Motor neuron (in vitro differentiated cells): ENCODE results near the gene SLC12A7. TPM values are rescaled to one million over a fixed set of nuclear protein-coding genes. Genes with fewer than 3 reads are reported as not detected.

Experiments
- ATAC-seq, 8 experiments: fragments of 200-7000 bp; cut with Tn5 transposase; replicated peaks in 6 of 8; 2 replicates each; pipeline ENCODE4 v1.8.0; 2021; ENCODE audit warnings: mild to moderate bottlenecking in 8 of 8, moderate library complexity in 8 of 8
- H3K27ac ChIP-seq, 2 donors: fragments of 250-450 bp; sonication (Bioruptor Pico); 2 replicates each; pipeline ENCODE4 v1.9.0; 2021; ENCODE audit warnings: antibody characterized with exemption in 2 of 2, mild to moderate bottlenecking in 2 of 2, moderate library complexity in 1 of 2
- H3K4me1 ChIP-seq, 2 donors: fragments of 250-450 bp; sonication (Bioruptor Pico); replicated peaks in 1 of 2; 2 replicates each; pipeline ENCODE4 v1.6.1; 2021; ENCODE audit warnings: antibody characterized with exemption in 2 of 2, mild to moderate bottlenecking in 2 of 2, moderate library complexity in 1 of 2
- H3K4me3 ChIP-seq, 5 donors: fragments of 250-450 bp; sonication (Bioruptor Pico); 2 replicates each; pipeline ENCODE4 v1.9.0; 2021; ENCODE audit warnings: antibody characterized with exemption in 5 of 5, mild to moderate bottlenecking in 5 of 5, moderate library complexity in 4 of 5
- WGBS, 10 experiments: fragments of 450-650 bp; shearing (Covaris generic); methylation state at CpG; one replicate each; pipeline ENCODE4 v1.0.0; 2022; 5-methylcytosine and 5-hydroxymethylcytosine counted together
- in situ Hi-C, 9 experiments: fragments of 400-800 bp; cut with MboI; loops; one replicate each; pipeline ENCODE4 v1.15.0; 2021; ENCODE audit warnings: low sequenced_read_pairs in 9 of 9, low pct_unique_long_range_greater_than_20kb in 2 of 9; ENCODE audit not compliant: unreplicated experiment in 9 of 9
- total RNA-seq, 8 experiments: library from RNA; unstranded; fragments of 300-600 nt; gene quantifications; 2 replicates each; pipeline versions ENCODE4 v1.2.3 to v1.2.4, GENCODE V29; 2022

Gene SLC12A7
- total RNA-seq, 8 experiments from 2014 or later = 2.0 to 14.4 (median 6.7) TPM

GRCh38 chr5:1075555-1075881 lies 36.3 kb downstream of the SLC12A7 start:
- in situ Hi-C loops = no loop called here
- WGBS, 10 experiments = 93 to 100% (median 100%) methylated on average over 2 to 4 of the region's 10 CpGs; no CpG with 5 or more reads in 7 of the 10 experiments
- peak in 2 of 8 experiments; percentile 7 to 9 for ATAC-seq
- Histone ChIP-seq H3K4me1 (no peaks in the 10 kb centered on the region), H3K4me3 (no peak overlapping the region), H3K27ac (no peak overlapping the region)

- no peak overlapping the region for H3K4me3 ChIP-seq
- WGBS, 10 experiments = 95 to 96% methylated on average over 4 to 8 of the region's 40 CpGs; no CpG with 5 or more reads in 8 of the 10 experiments
- ATAC-seq = peak in 4 of 8 experiments; percentile 12 to 24 (median 18)
Measured at GRCh38 chr5:1074816-1075554, 36.9 kb downstream of the SLC12A7 start.

GRCh38 chr5:1074226-1074625 lies 37.6 kb downstream of the SLC12A7 start:
- in situ Hi-C loops = no loop called here
- Histone ChIP-seq H3K4me3 (no peak overlapping the region), H3K4me1 (no peaks in the 10 kb centered on the region), H3K27ac (no peak overlapping the region)
- WGBS, 10 experiments = 40 to 100% methylated on average over 1 to 3 of the region's 18 CpGs; no CpG with 5 or more reads in 8 of the 10 experiments
- ATAC-seq = peak in 2 of 8 experiments; percentile 3 to 7

More at GRCh38 chr5:1074816-1075554, 36.9 kb downstream of the SLC12A7 start:
- in situ Hi-C loops = no loop called here
- Histone ChIP-seq H3K27ac (no peak overlapping the region), H3K4me1 (no peaks in the 10 kb centered on the region)

- in situ Hi-C loops = no loop called here
- peak overlapping the region in 1 of 2 donors; percentile 27 for H3K27ac ChIP-seq
- peak in 2 of 8 experiments; percentile 11 to 27 for ATAC-seq
- no peak overlapping the region for H3K4me3 ChIP-seq
- H3K4me1 ChIP-seq = no peaks in the 10 kb centered on the region
- 0 to 60% methylated on average over 1 of the region's 46 CpGs; no CpG with 5 or more reads in 8 of the 10 experiments for WGBS, 10 experiments
Measured at GRCh38 chr5:1073239-1074102, 38.4 kb downstream of the SLC12A7 start.

GRCh38 chr5:1069720-1070088 lies 42.2 kb downstream of the SLC12A7 start:
- no peak for ATAC-seq
- in situ Hi-C loops = no loop called here
- Histone ChIP-seq H3K4me3 (no peak overlapping the region), H3K4me1 (no peaks in the 10 kb centered on the region), H3K27ac (no peak overlapping the region)
- 87 to 100% (median 98%) methylated on average over 1 to 4 of the region's 15 CpGs; no CpG with 5 or more reads in 6 of the 10 experiments for WGBS, 10 experiments

- no peak overlapping the region for H3K27ac ChIP-seq
- in situ Hi-C loops = no loop called here
- no peak for ATAC-seq
- no peak overlapping the region for H3K4me3 ChIP-seq
- H3K4me1 ChIP-seq = no peaks in the 10 kb centered on the region
- 39 to 100% (median 84%) methylated on average over 1 to 9 of the region's 33 CpGs; no CpG with 5 or more reads in 4 of the 10 experiments for WGBS, 10 experiments
Measured at GRCh38 chr5:1068895-1069719, 42.8 kb downstream of the SLC12A7 start.

DNA sequence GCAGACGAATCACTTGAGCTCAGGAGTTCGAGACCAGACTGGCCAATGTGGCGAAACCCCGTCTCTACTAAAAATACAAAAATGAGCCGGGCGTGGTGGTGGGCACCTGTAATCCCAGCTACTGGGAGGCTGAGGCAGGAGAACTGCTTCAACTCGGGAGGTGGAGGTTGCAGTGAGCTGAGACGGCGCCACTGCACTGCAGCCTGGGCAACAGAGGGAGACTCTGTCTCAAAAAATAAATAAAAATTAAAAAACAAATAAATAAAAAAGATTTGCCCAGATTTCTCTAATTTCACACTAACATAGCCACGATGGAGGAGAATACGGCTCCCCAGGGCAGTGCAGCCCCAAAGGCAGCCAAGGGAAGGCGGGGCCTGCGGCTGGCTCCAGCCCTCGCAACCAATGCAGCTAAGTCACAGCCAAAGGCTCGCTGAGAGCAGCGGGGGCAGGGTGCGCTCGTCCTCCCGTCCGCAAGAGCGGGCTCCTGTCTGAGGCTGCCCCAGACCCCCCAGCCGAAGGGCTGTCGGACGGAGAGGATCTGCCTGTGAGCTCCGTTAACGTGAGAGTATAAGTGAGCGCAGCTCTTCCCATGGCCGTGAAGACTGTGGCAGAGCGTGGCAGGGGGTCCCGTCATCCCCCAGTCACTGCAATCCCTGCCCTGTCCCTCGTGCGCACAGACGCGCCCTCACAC lies 43.5 kb downstream of the SLC12A7 start:
- peak in 1 of 8 experiments; percentile 42 for ATAC-seq
- in situ Hi-C loops = no loop called here
- 65 to 100% (median 76%) methylated on average over 3 to 14 of the region's 34 CpGs; no CpG with 5 or more reads in 3 of the 10 experiments for WGBS, 10 experiments
- no peaks in the 10 kb centered on the region for H3K4me1 ChIP-seq
- no peak overlapping the region for H3K4me3 ChIP-seq
- no peak overlapping the region for H3K27ac ChIP-seq

DNA sequence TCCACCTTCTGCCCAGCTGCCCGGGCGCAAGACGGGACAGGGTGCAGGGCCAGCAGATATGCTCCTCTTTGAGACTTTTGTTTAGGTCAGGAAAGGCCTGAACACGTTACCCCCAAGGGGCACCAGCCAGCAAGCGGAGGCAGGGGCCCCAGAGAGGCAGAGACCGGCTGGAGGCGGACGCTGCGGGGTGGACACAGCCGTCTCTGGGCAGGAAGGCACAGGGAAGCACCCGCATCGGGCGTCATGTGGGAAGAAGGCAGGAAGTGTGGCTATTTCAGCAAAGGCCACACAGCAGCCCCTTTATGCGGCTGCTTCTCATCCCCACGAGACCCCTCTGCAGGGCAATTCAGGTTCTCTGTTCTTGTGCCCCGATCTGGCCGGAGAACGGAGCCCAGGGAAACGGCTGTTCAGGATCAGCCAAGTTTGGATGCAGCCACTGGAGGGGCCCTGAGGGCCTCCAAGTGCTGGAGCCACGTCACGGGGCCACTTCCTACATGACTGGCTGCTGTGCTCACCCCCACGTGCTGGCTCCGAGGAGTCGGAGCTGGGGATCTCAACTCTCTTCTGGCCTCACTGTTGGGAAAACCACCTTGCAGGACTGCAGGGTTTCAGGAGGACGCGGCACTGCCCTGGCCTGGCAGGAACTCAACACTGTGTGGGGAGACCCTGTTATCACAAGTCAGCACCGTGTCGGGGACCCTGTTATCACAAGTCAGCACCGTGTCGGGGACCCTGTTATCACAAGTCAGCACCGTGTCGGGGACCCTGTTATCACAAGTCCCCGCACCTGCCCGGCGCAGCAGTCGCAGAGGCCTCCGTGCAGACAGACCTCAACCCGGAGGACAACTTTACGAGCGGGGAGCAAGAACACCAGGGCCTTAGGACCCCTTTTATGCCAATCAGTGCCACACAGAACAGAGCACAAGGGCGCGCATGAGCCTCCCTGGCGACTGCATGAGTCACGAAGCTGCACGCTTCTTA lies 44.4 kb downstream of the SLC12A7 start:
- Histone ChIP-seq H3K4me1 (no peaks in the 10 kb centered on the region), H3K27ac (no peak overlapping the region), H3K4me3 (no peak overlapping the region)
- no peak for ATAC-seq
- in situ Hi-C loops = no loop called here
- 57 to 100% (median 91%) methylated on average over 1 to 29 of the region's 45 CpGs; no CpG with 5 or more reads in 4 of the 10 experiments for WGBS, 10 experiments

GRCh38 chr5:1066676-1067075 lies 45.2 kb downstream of the SLC12A7 start:
- H3K27ac ChIP-seq = no peak overlapping the region
- H3K4me3 ChIP-seq = no peak overlapping the region
- no peak for ATAC-seq
- no peaks in the 10 kb centered on the region for H3K4me1 ChIP-seq
- in situ Hi-C loops = no loop called here
- WGBS, 10 experiments = 40 to 100% (median 92%) methylated on average over 1 to 7 of the region's 12 CpGs; no CpG with 5 or more reads in 2 of the 10 experiments

DNA sequence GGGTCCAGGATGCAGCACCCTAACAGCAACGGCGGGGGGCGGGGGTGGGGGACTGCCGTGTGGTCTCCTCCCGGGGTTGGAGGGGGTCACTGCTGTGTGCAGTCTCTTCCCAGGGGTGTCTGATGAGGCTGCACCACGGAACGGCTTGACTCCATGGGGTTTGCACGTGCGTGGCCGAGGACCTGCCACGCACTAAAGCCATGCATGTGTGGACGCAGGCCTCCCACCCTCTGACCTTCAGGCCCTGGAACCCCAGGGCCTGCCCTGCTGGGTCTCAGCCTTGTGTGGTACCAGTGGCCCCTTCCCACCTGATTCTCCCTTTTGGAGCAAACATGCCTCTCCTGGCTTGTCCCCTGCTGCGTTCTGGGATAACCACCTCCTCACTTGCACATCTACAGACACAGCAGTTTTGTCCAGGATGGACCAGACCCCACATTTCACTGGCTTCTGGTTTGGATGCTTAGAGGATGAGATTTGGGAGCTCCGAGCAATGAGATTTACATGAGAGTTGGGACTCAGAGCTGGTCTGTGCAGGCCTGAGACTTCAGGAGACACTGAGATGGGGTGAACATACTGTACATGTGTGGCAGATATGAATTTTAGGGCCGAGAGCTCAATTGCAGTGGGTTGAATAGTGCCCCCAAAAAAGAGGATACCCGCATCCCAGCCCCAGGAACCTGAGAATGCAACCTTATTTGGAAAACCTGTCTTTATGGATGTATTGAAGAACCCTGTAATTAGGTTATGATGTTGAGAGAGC lies 45.8 kb downstream of the SLC12A7 start:
- no peak overlapping the region for H3K27ac ChIP-seq
- in situ Hi-C loops = no loop called here
- WGBS, 10 experiments = 20 to 100% (median 76%) methylated on average over 1 to 6 of the region's 16 CpGs; no CpG with 5 or more reads in 2 of the 10 experiments

More for the DNA sequence above, 45.8 kb downstream of the SLC12A7 start:
- ATAC-seq = no peak
- no peaks in the 10 kb centered on the region for H3K4me1 ChIP-seq
- no peak overlapping the region for H3K4me3 ChIP-seq
